IPS DF 4.7 (cell line): ENCODE measurements around the gene PPP1R9A.
A peak's percentile ranks its signal among the peaks of the same experiment; 100 is the strongest.

Experiments used
- DNase-seq: peaks from one replicate; pipeline ENCODE4 v3.0.0-alpha.2; 2013; ENCODE audit warnings: low spot score; ENCODE audit errors: extremely low read depth

PPP1R9A gene

DNA sequence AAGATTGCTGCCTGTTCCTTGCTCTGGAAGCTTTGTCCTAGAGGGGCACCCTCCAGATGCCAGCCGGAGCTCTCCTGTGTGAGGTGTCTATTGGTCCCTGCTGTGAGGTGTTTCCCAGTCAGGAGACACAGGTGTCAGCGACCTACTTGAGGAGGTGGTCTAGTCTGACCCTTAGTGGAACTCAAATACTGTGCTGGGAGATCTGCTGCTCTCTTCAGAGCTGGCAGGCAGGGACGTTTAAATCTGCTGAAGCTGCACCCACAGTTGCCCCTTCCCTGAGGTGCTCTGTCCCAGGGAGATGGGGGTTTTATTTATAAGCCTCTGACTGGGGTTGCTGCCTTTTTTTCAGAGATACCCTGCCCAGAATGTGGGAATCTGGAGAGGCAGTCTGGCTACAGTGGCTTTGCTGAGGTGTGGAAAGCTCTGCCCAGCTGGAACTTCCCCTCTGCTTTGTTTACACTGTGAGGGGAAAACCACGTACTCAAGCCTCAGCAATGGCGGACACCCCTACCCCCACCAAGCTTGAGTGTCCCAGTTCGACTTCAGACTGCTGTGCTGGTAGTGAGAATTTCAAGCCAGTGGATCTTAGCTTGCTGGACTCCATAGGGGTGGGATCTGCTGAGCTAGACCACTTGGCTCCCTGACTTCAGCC, 119.2 kb downstream of the PPP1R9A start:
- no peak for DNase-seq

- DNase-seq: no peak
These were observed 120.0 kb downstream of the PPP1R9A start for GRCh38 chr7:95027234-95027872.

DNA sequence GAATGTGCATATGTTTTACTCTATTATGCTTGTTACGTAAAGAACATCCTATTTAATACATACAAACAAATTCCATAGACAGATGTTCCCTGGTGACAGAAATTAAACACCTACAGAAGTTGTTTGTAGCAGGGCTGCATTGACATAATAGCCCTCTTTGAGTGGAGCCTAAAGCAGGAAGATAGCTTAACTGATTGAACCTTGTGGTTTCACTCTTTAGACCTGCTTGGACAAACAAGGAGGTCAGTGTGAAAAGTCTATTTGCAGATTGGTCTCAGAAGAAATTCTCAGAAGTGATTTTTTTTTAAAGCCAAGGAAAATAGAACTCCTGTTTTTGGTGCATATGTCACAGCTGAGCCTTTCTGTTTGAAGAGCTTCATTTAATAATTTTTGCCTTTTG, 121.3 kb downstream of the PPP1R9A start:
- no peak for DNase-seq

DNA sequence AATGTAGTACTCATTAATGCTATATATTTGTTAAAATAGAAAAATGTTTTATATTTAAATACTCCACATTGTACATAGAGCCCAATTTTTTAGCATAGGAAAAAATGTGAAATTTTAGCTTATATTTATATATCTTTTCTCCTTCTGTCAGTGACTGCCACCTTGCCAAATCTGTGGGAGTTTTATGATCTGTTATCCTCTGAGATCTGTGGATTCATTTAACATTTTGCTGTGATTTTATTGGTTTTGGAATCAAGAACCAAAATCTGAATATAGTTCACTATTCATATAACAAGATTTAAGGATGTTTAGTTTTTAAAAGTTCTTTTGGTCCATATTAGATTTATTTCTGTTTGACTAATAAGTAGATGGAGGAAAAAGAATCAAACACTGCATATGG, 127.9 kb downstream of the PPP1R9A start:
- no peak for DNase-seq

- no peak for DNase-seq
These were observed 133.6 kb downstream of the PPP1R9A start for GRCh38 chr7:95041031-95041430.

- peak; percentile 3 for DNase-seq
These were observed 138.0 kb downstream of the PPP1R9A start for GRCh38 chr7:95045236-95045923.

DNA sequence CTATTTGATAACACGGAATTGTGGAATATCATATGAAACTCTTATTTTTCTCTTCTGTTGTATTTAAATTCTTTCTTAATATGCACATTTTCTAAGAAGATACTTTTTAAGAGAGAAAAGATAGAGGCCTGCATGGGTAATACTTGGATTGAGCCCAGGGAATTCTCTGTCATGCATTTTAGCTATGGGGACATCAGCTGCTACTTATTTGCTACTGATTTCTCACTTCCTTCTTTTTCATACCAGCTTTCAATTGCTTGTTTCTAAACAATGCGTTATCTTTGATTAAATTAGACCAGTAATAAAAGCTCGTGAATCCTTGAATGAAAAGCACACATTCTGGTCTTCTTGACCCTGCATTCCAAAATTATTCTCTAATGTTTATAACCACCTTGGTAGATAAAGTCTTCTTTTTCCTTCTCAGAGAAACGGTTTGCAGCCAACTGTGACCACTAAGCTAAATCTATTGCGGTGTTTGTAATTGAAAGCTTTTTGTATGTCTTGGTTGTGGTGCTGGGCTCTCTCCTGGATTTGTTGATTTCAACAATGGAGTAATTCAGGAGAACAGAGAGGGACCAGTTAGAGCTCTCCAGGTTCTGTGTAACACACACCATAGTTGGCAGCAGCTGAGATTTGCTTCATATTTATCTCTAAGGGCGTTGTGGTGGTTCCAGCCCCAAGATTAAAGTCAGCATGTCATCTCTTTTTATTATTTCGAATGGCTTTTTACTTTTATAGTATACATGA, 139.3 kb downstream of the PPP1R9A start:
- no peak for DNase-seq

DNA sequence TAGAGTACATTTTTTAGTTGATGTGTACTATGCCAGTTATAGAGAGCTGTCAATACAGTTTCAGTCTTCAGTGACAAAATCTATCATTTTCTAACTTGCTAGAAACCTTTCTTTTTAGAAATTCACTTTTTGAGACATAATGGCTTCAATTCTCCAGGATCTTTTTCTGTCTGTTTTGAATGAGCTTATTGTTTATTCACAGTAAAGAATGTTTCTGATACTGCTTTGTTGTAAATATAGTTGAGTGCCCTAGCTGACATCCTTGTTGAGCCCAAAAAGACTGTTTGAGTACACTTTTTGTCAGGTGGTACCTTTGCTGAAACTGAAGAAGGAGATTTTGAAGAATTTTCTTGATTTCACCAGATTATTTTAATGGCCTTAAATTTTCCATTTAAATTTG, 139.9 kb downstream of the PPP1R9A start:
- no peak for DNase-seq

DNA sequence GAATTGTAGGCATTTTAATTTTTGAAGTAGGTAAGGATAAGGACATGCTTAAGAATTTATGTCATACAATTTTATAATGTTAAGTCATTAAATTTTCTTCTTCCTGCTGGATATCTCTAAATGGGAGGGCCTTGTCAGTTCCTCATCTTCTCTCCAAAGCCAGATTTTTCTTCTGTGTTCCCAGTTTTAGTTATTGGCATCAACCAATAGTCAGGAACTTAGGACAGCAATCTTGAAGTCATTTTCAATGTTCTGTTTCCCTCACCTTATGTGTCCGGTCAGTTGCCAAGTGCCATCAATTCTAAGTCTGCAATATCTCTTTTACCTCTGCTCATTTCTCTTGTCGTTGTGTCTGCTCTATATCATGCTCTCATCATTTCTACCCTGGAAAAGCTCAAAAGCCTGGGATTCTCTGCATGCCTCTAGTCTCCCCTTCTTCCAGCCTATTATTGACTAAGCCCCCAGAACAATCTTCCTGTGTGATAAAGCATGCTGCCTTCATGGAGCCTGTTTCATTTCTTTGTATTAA, 145.2 kb downstream of the PPP1R9A start:
- no peak for DNase-seq

DNA sequence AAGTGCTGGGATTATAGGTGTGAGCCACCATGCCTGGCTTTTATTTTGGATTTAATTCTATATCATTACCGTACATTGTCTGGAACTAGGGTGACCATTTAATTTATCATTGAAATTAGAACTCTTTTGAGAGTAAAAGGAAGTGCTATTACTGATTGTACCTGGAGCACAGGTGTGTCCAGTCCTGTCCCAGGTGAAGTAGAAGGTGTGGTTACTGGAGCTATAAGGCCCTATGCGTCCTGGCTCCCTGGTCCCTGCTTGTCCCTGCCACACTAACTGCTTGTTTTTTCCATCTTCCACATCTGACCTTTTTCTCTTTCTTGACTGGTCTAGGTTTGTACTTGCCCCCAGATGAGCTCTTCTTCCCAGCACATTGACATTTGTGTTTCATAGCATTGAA, 147.0 kb downstream of the PPP1R9A start:
- DNase-seq: no peak

GRCh38 chr7:95055295-95055694, 147.9 kb downstream of the PPP1R9A start:
- DNase-seq: no peak

- no peak for DNase-seq
These were observed 148.8 kb downstream of the PPP1R9A start for GRCh38 chr7:95056107-95056739.

DNA sequence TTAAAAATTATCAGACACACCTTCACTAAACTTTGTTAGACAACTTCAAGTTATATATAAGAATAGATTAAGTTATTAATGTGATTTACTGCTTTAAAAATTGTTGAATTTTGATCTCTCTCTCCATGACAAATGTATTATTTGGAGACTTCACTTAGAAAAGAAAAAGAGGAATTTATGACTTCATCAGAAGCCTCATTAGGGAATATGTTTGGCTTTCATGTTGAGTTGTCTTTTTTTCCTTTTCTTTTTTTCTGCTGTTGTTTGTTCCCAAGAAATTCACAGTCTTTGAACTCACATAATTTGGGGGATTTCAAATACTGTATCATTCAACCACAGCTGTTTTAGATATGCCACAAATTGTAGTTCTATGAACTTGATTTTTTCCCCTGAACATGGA, 149.5 kb downstream of the PPP1R9A start:
- DNase-seq: no peak

- DNase-seq: no peak
These were observed 152.5 kb downstream of the PPP1R9A start for GRCh38 chr7:95059842-95060313.

DNA sequence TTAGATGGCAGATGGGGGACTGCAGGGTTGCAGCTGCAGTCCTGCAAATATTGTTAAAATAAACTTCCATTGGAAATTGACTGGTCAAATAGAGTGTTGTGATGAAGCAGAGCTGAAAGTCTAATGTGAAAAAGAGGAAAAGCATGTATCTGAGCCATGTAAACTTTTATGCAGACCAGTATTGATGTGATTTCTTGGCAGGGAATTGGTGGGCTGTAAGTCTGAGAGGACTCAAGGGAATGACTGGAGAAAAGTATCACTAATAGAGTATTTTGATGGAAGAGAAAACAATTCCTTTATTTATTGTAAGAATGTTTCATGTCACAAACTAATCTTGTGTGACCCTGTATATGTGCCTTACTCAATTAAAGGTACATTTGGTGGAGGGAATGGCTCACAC, 155.5 kb downstream of the PPP1R9A start:
- DNase-seq: no peak

- DNase-seq: no peak
These were observed 159.5 kb downstream of the PPP1R9A start for GRCh38 chr7:95066737-95067530.

GRCh38 chr7:95088536-95089215, 181.3 kb downstream of the PPP1R9A start:
- no peak for DNase-seq

- DNase-seq: no peak
These were observed 182.3 kb downstream of the PPP1R9A start for GRCh38 chr7:95089414-95090315.

DNA sequence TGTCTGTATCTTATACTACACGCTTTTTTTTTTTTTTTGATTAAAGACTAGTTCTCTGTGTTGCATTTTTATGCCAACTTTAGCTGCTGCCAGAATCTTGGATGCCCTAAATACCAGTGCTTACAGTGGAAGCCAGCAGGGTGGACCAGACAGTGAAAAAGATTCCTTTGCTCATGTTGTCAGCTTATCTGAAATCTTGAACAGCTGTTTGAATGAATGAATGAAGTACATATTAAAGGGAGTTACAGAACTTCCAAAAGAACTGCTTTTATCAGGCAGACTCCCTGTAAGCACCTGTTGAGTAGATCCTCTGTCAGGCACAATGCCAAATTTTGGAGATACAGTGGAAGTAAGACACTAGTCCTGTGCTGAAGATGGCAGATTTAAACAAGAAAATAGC, 184.9 kb downstream of the PPP1R9A start:
- no peak for DNase-seq
